Kidney capillary endothelial cell (primary cell): ENCODE results near the gene SMIM44.
"Not testable (repeated sequence)": the region's sequence is repeated elsewhere in the genome, so short reads cannot be mapped to it uniquely, and the experiment has no call there.

Experiments used
- DNase-seq: peaks from one replicate; pipeline ENCODE4 v3.0.0-alpha.2; 2018; ENCODE audit warnings: low spot score

The SMIM44 gene

GRCh38 chr19:3457528-3458228, 25.6 kb downstream of the SMIM44 start:
- DNase-seq: no peak

- no peak for DNase-seq
Measured at GRCh38 chr19:3456925-3457527, 26.2 kb downstream of the SMIM44 start.

GRCh38 chr19:3455960-3456601, 27.2 kb downstream of the SMIM44 start:
- DNase-seq: no peak

- DNase-seq: no peak
Measured at GRCh38 chr19:3455393-3455955, 27.8 kb downstream of the SMIM44 start.

GRCh38 chr19:3454656-3455392, 28.4 kb downstream of the SMIM44 start:
- DNase-seq: no peak

GRCh38 chr19:3453840-3454239, 29.4 kb downstream of the SMIM44 start:
- no peak for DNase-seq

GRCh38 chr19:3452942-3453214, 30.4 kb downstream of the SMIM44 start:
- DNase-seq: not testable (repeated sequence)

- DNase-seq: no peak
Measured at GRCh38 chr19:3452171-3452941, 30.9 kb downstream of the SMIM44 start.

GRCh38 chr19:3451451-3451866, 31.8 kb downstream of the SMIM44 start:
- no peak for DNase-seq

- peak; percentile 100 for DNase-seq
Measured at GRCh38 chr19:3450796-3451411, 32.3 kb downstream of the SMIM44 start.

- no peak for DNase-seq
Measured at GRCh38 chr19:3448616-3449334, 34.5 kb downstream of the SMIM44 start.

GRCh38 chr19:3446657-3447056, 36.6 kb downstream of the SMIM44 start:
- DNase-seq: not testable (repeated sequence)

- no peak for DNase-seq
Measured at GRCh38 chr19:3444695-3445234, 38.5 kb downstream of the SMIM44 start.

GRCh38 chr19:3443840-3444694, 39.2 kb downstream of the SMIM44 start:
- DNase-seq: peak; percentile 81

GRCh38 chr19:3442487-3443071, 40.7 kb downstream of the SMIM44 start:
- DNase-seq: no peak

GRCh38 chr19:3441986-3442329, 41.3 kb downstream of the SMIM44 start:
- DNase-seq: no peak

- DNase-seq: no peak
Measured at GRCh38 chr19:3441089-3441985, 41.9 kb downstream of the SMIM44 start.

- no peak for DNase-seq
Measured at GRCh38 chr19:3440082-3440481, 43.2 kb downstream of the SMIM44 start.
